HepG2 (cell line): ENCODE measurements around the gene FURIN. TPM values are rescaled to one million over a fixed set of nuclear protein-coding genes. Genes with fewer than 3 reads are reported as not detected.

Experiments used
- ATAC-seq: fragments of 200-7000 bp; cut with Tn5 transposase; 3 replicates; pipeline ENCODE4 v1.9.1; 2020; ENCODE audit warnings: mild to moderate bottlenecking, moderate library complexity
- BruUV-seq: library from RNA; stranded (reverse); fragments of 400-500 nt; replicated peaks from 2 replicates; lab custom pipeline; 2021; lab: Mats Ljungman, UMichigan
- CTCF ChIA-PET: fragments of 300-600 bp; formaldehyde crosslinking; extraction: SDS; loops from one replicate; lab custom pipeline; 2021; ENCODE audit warnings: low total read pairs, inconsistent platforms, low intra/inter-chr PET ratio; lab: Yijun Ruan, JAX
- POLR2A ChIA-PET: fragments of 350-600 bp; sonication (Branson Sonifier 250); formaldehyde crosslinking; loops from one replicate; lab custom pipeline; 2020; ENCODE audit warnings: antibody characterized with exemption, inconsistent platforms; lab: Yijun Ruan, JAX
- DNase-seq: peaks from one replicate; pipeline ENCODE4 v3.0.0-alpha.2; 2015; ENCODE audit warnings: low spot score
- FAIRE-seq: peaks from 3 replicates; lab custom pipeline; 2011; peaks lifted over from hg19 to GRCh38; lab: Jason Lieb, UNC
- H2AFZ ChIP-seq: one replicate; pipeline ENCODE4 v1.6.1; 2011; ENCODE audit warnings: low read length, inconsistent platforms
- H3K27ac ChIP-seq: fragments of 300-600 bp; 3 replicates; pipeline ENCODE4 v1.8.0; 2011; ENCODE audit warnings: mixed run types, mild to moderate bottlenecking, mixed read lengths, low read length, inconsistent platforms; ENCODE audit not compliant: insufficient read depth; ENCODE audit errors: extremely low read length
- H3K27me3 ChIP-seq, 2 experiments: fragments of 200-600 bp in 1 of 2; 2 replicates in 1 of 2; 3 replicates in 1 of 2; pipeline versions ENCODE4 v1.6.0 to v1.8.0; 2011; ENCODE audit warnings: low read length in 2 of 2, mild to moderate bottlenecking in 2 of 2, moderate library complexity in 2 of 2, inconsistent platforms in 1 of 2; ENCODE audit not compliant: insufficient read depth in 2 of 2, control insufficient read depth in 1 of 2
- H3K36me3 ChIP-seq, 2 experiments: fragments of 200-600 bp in 1 of 2; replicated peaks in 1 of 2; 2 replicates in 1 of 2; 3 replicates in 1 of 2; pipeline versions ENCODE4 v1.5.1 to v1.8.0; 2011; ENCODE audit warnings: low read length in 2 of 2, inconsistent platforms in 1 of 2; ENCODE audit not compliant: insufficient read depth in 2 of 2, control insufficient read depth in 1 of 2
- H3K4me1 ChIP-seq: 2 replicates; pipeline ENCODE4 v1.5.1; 2012; ENCODE audit warnings: low read length, inconsistent platforms; ENCODE audit not compliant: insufficient read depth
- H3K4me2 ChIP-seq: 2 replicates; pipeline ENCODE4 v1.6.0; 2011; ENCODE audit warnings: low read depth, low read length, inconsistent platforms
- H3K4me3 ChIP-seq, 3 experiments: fragments of 200-600 bp in 1 of 3; sonication (generic), shearing (Covaris generic) in 1 of 3; replicated peaks in 1 of 3; 2 replicates each; pipeline ENCODE4 v1.5.1; 2011 to 2016; ENCODE audit warnings: low read length in 3 of 3, inconsistent platforms in 2 of 3, low read depth in 2 of 3, mild to moderate bottlenecking in 2 of 3, control low read depth in 1 of 3, mixed read lengths in 1 of 3; ENCODE audit not compliant: insufficient read depth in 1 of 3
- H3K79me2 ChIP-seq: one replicate; pipeline ENCODE4 v1.6.1; 2011; ENCODE audit warnings: low read length, inconsistent platforms; ENCODE audit not compliant: insufficient read depth
- H3K9ac ChIP-seq: 2 replicates; pipeline ENCODE4 v1.6.0; 2011; ENCODE audit warnings: mild to moderate bottlenecking, low read depth, low read length, inconsistent platforms; ENCODE audit not compliant: insufficient read depth
- H3K9me3 ChIP-seq: 2 replicates; pipeline ENCODE4 v1.5.1; 2012; ENCODE audit warnings: mild to moderate bottlenecking, low read length
- H4K20me1 ChIP-seq: 2 replicates; pipeline ENCODE4 v1.6.0; 2011; ENCODE audit warnings: inconsistent platforms, mild to moderate bottlenecking, low read length, moderate library complexity; ENCODE audit not compliant: insufficient read depth
- ARNTL ChIP-seq: sonication (generic); formaldehyde crosslinking; IDR thresholded peaks from 2 replicates; pipeline ENCODE4 v1.4.0; 2020; ENCODE audit warnings: mild to moderate bottlenecking, missing genetic modification reagents
- BCL6 ChIP-seq: IDR thresholded peaks from 2 replicates; pipeline ENCODE4 v1.6.1; 2016; ENCODE audit warnings: missing genetic modification reagents, missing compliant biosample characterization
- ELF3 ChIP-seq: IDR thresholded peaks from 2 replicates; pipeline ENCODE4 v1.6.1; 2016; ENCODE audit warnings: missing genetic modification reagents, missing compliant biosample characterization
- HOMEZ ChIP-seq: IDR thresholded peaks from 2 replicates; pipeline ENCODE4 v1.6.1; 2016; ENCODE audit warnings: low read depth
- PHF20 ChIP-seq: sonication (generic); formaldehyde crosslinking; IDR thresholded peaks from 2 replicates; pipeline ENCODE4 v1.5.0; 2020; ENCODE audit warnings: mild to moderate bottlenecking, missing genetic modification reagents
- POLR2AphosphoS5 ChIP-seq: IDR thresholded peaks from 2 replicates; pipeline ENCODE4 v1.6.1; 2012; ENCODE audit warnings: low read depth, low read length
- TEAD3 ChIP-seq: optimal IDR thresholded peaks from 2 replicates; pipeline ENCODE3; 2016; ENCODE audit warnings: borderline replicate concordance
- ZBED4 ChIP-seq: sonication (generic); formaldehyde crosslinking; IDR thresholded peaks from 2 replicates; pipeline ENCODE4 v1.4.0; 2020; ENCODE audit warnings: missing genetic modification reagents, borderline replicate concordance
- ZFP36L1 ChIP-seq: sonication (generic); formaldehyde crosslinking; IDR thresholded peaks from 2 replicates; pipeline ENCODE4 v1.8.0; 2022; ENCODE audit warnings: mild to moderate bottlenecking, missing genetic modification reagents, moderate library complexity
- ZNF205 ChIP-seq: IDR thresholded peaks from 2 replicates; pipeline ENCODE4 v1.6.1; 2018; ENCODE audit warnings: missing biosample characterization, missing genetic modification reagents
- ZNF251 ChIP-seq: sonication (generic); formaldehyde crosslinking; IDR thresholded peaks from 2 replicates; pipeline ENCODE4 v1.9.0; 2021; ENCODE audit warnings: mild to moderate bottlenecking, missing genetic modification reagents
- ZNF451 ChIP-seq: sonication (generic); formaldehyde crosslinking; IDR thresholded peaks from 2 replicates; pipeline ENCODE4 v1.5.0; 2020; ENCODE audit warnings: mild to moderate bottlenecking, missing genetic modification reagents
- ZNF556 ChIP-seq: sonication (generic); formaldehyde crosslinking; IDR thresholded peaks from 2 replicates; pipeline ENCODE4 v1.4.0; 2020; ENCODE audit warnings: mild to moderate bottlenecking, missing genetic modification reagents, borderline replicate concordance
- ZNF629 ChIP-seq: sonication (generic); formaldehyde crosslinking; conservative IDR thresholded peaks from 2 replicates; pipeline ENCODE4 v1.5.0; 2020; ENCODE audit warnings: missing genetic modification reagents
- ZNF792 ChIP-seq: IDR thresholded peaks from 2 replicates; pipeline ENCODE4 v1.6.1; 2016
- WGBS: methylation state at CpG from one replicate; pipeline ENCODE4 v1.1.6; 2017; ENCODE audit warnings: low lambda C conversion rate; 5-methylcytosine and 5-hydroxymethylcytosine counted together
- in situ Hi-C: cut with HindIII; loops from 2 replicates; pipeline ENCODE4 v1.10.0; 2017; ENCODE audit warnings: low pct_unique_long_range_greater_than_20kb; ENCODE audit not compliant: extremely low pct_ligation_motif_present
- intact Hi-C: fragments of 100-400 bp; cut with micrococcal nuclease; formaldehyde crosslinking; loops from one replicate; pipeline ENCODE4 v1.10.0; 2022; ENCODE audit not compliant: unreplicated experiment
- polyA plus RNA-seq, 8 experiments: library from polyadenylated mRNA; depleted of rRNA in 3 of 8; stranded (reverse) in 7 of 8; unstranded in 1 of 8; fragments of >200 nt; fragmentation: Illumina TruSeq in 4 of 8; extraction: Trizol in 4 of 8; gene quantifications; 2 replicates each; pipeline versions ENCODE4 v1.2.1 to v1.2.3, GENCODE V29; 2011 to 2016; ENCODE audit warnings: low read depth in 4 of 8, missing spikeins in 1 of 8, mixed read lengths in 1 of 8; ENCODE audit not compliant: insufficient read depth in 1 of 8
- total RNA-seq, 5 experiments: library from RNA; depleted of rRNA; stranded (reverse); fragments of >200 nt; fragmentation: Illumina TruSeq; extraction: Trizol; gene quantifications; 2 replicates each; pipeline ENCODE4 v1.2.3, GENCODE V29; 2016; ENCODE audit warnings: low read depth in 1 of 5
- TF ChIP-seq, protein P1 (sequence below), 2 experiments: sonication (generic) in 1 of 2; formaldehyde crosslinking in 1 of 2; IDR thresholded peaks; 2 replicates each; pipeline versions ENCODE4 v1.5.1 to v1.6.1; 2011 to 2020; ENCODE audit warnings: borderline replicate concordance in 1 of 2, low read depth in 1 of 2, low read length in 1 of 2, mild to moderate bottlenecking in 1 of 2, missing genetic modification reagents in 1 of 2, moderate library complexity in 1 of 2

The FURIN gene
- total and polyA plus RNA-seq, 2 of the 13 experiments (the other 11 are each of a cell fraction or from before 2014, with no cell fraction given): 15.2 to 17.4 TPM

- H3K9me3 ChIP-seq: no peaks in the 10 kb centered on the region
- H2AFZ ChIP-seq: no peak overlapping the region
- peak overlapping the region; percentile 71 to 89 (median 74) for H3K4me3 ChIP-seq
- FAIRE-seq: peak; percentile 77
- TSS peak; percentile 40 for BruUV-seq
- H3K4me2 ChIP-seq: peak overlapping the region; percentile 83
- H3K9ac ChIP-seq: peak overlapping the region; percentile 70
- 63% methylated on average over 14 of the region's 18 CpGs for WGBS
- DNase-seq: peak; percentile 64
- intact Hi-C loops: loop anchor here (1.0 kb wide), 1 partner anchor 187 kb away; the partner anchor contains the start of gene BLM
- peaks cover 0 to 1% of the 10 kb centered on the region in 2 experiments; a peak in 1 of 5 replicates for H3K27me3 ChIP-seq
- H3K79me2 ChIP-seq: no peaks in the 10 kb centered on the region
- peaks cover 7 to 33% of the 10 kb centered on the region in 2 experiments for H3K36me3 ChIP-seq
- in situ Hi-C loops: no loop called here
- no peaks in the 10 kb centered on the region for H4K20me1 ChIP-seq
- peaks cover 20% of the 10 kb centered on the region for H3K4me1 ChIP-seq
- ChIA-PET POLR2A (interaction anchor here (1.0 to 4.4 kb wide), 9 partner anchors 10 to 50 kb away, joined by 3 to 45 read pairs (median 9); partner anchors contain the start of genes FES, HDDC3, RCCD1 and UNC45A), CTCF (interaction anchor here (0.9 kb wide), 1 partner anchor 29 kb away, joined by 3 read pairs; the partner anchor contains the start of gene HDDC3)
- peak; percentile 86 for ATAC-seq
- H3K27ac ChIP-seq: peak overlapping the region; percentile 51
- no peak for TF ChIP-seq ZNF629 (CRISPR knock-in tag)
- TF ChIP-seq, protein P1, sequence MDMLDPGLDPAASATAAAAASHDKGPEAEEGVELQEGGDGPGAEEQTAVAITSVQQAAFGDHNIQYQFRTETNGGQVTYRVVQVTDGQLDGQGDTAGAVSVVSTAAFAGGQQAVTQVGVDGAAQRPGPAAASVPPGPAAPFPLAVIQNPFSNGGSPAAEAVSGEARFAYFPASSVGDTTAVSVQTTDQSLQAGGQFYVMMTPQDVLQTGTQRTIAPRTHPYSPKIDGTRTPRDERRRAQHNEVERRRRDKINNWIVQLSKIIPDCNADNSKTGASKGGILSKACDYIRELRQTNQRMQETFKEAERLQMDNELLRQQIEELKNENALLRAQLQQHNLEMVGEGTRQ (IDR thresholded peaks at IDR 0.05; ENCODE audit: low read depth, low read length): no peak
- TF ChIP-seq, protein P1 (CRISPR knock-in tag; IDR thresholded peaks at IDR 0.05; ENCODE audit: borderline replicate concordance): no peak
- TF ChIP-seq ELF3: 0 out of 2 replicates have a peak, but pooled peaks have one; percentile 14
- no peak for TF ChIP-seq POLR2AphosphoS5
- no peak for TF ChIP-seq TEAD3 (CRISPR knock-in tag)
- no peak for TF ChIP-seq ARNTL (CRISPR knock-in tag)
- peak; percentile 46; the same call in 1 of the 2 replicates for TF ChIP-seq ZBED4
- TF ChIP-seq ZNF205 (CRISPR knock-in tag): peak; percentile 37; the same call in 1 of the 2 replicates
- TF ChIP-seq PHF20 (CRISPR knock-in tag): no peak
- TF ChIP-seq ZNF792 (CRISPR knock-in tag): 0 out of 2 replicates have a peak, but pooled peaks have one; percentile 48
- TF ChIP-seq ZFP36L1 (CRISPR knock-in tag): no peak
- TF ChIP-seq BCL6 (CRISPR knock-in tag): 0 out of 2 replicates have a peak, but pooled peaks have one; percentile 11
- TF ChIP-seq ZNF451 (CRISPR knock-in tag): no peak
- no peak for TF ChIP-seq ZNF556 (CRISPR knock-in tag)
- no peak for TF ChIP-seq ZNF251 (CRISPR knock-in tag)
- TF ChIP-seq HOMEZ (CRISPR knock-in tag): no peak
These were observed 35.5 kb downstream of the FURIN start for GRCh38 chr15:90903733-90904536.
